ENCODE measurements around the gene CSF2RB. TPM values are rescaled to one million over a fixed set of nuclear protein-coding genes. Genes with fewer than 3 reads are reported as not detected.
A peak's percentile ranks its signal among the peaks of the same experiment; 100 is the strongest.

Gene CSF2RB
- total RNA-seq, 1 donor from 2014 or later = not detected

GRCh38 chr22:36874736-36875135, 38.7 kb upstream of the CSF2RB start:
- H3K27ac ChIP-seq = no peak overlapping the region
- Mint-ChIP-seq H3K9me3 (peaks cover 2% of the 10 kb centered on the region), H3K4me1 (no peaks in the 10 kb centered on the region), H3K4me3 (no peak overlapping the region), H3K36me3 (no peaks in the 10 kb centered on the region), H3K27ac (peak overlapping the region; percentile 3), H3K27me3 (ENCODE audit: insufficient read depth, low read depth) (peaks cover 15% of the 10 kb centered on the region)
- no peak overlapping the region for H3K4me3 ChIP-seq
- H3K4me2 ChIP-seq = no peak overlapping the region
- no peaks in the 10 kb centered on the region for H3K79me2 ChIP-seq (ENCODE audit: low read depth)
- no peaks in the 10 kb centered on the region for H3F3A ChIP-seq (ENCODE audit: low read depth)
- DNase-seq (ENCODE audit: low spot score) = no peak
- no peaks in the 10 kb centered on the region for H4K20me1 ChIP-seq (ENCODE audit: low read depth)
- no peaks in the 10 kb centered on the region for H3K9me3 ChIP-seq (ENCODE audit: low read depth)
- H2AFZ ChIP-seq (replicated peaks) = no peak overlapping the region
- no peaks in the 10 kb centered on the region for H3K4me1 ChIP-seq
- no peak for TF ChIP-seq EZH2phosphoT487 (IDR thresholded peaks at IDR 0.05)
- TF ChIP-seq, protein P1, sequence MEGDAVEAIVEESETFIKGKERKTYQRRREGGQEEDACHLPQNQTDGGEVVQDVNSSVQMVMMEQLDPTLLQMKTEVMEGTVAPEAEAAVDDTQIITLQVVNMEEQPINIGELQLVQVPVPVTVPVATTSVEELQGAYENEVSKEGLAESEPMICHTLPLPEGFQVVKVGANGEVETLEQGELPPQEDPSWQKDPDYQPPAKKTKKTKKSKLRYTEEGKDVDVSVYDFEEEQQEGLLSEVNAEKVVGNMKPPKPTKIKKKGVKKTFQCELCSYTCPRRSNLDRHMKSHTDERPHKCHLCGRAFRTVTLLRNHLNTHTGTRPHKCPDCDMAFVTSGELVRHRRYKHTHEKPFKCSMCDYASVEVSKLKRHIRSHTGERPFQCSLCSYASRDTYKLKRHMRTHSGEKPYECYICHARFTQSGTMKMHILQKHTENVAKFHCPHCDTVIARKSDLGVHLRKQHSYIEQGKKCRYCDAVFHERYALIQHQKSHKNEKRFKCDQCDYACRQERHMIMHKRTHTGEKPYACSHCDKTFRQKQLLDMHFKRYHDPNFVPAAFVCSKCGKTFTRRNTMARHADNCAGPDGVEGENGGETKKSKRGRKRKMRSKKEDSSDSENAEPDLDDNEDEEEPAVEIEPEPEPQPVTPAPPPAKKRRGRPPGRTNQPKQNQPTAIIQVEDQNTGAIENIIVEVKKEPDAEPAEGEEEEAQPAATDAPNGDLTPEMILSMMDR (IDR thresholded peaks at IDR 0.05) = no peak
- TF ChIP-seq EZH2 (IDR thresholded peaks at IDR 0.05) = no peak
- no peak overlapping the region for H3K9ac ChIP-seq
- H3K27me3 ChIP-seq = no peaks in the 10 kb centered on the region
- H3K36me3 ChIP-seq = no peaks in the 10 kb centered on the region

- Histone ChIP-seq H3K79me2 (ENCODE audit: low read depth) (no peaks in the 10 kb centered on the region), H3K9ac (no peak overlapping the region), H3F3A (ENCODE audit: low read depth) (no peaks in the 10 kb centered on the region), H3K4me2 (no peak overlapping the region), H3K36me3 (no peaks in the 10 kb centered on the region), H3K4me3 (no peak overlapping the region), H3K9me3 (ENCODE audit: low read depth) (no peaks in the 10 kb centered on the region), H3K4me1 (no peaks in the 10 kb centered on the region), H4K20me1 (ENCODE audit: low read depth) (no peaks in the 10 kb centered on the region), H3K27me3 (no peaks in the 10 kb centered on the region), H2AFZ (replicated peaks) (no peak overlapping the region), H3K27ac (no peak overlapping the region)
- Mint-ChIP-seq H3K9me3 (peaks cover 4% of the 10 kb centered on the region), H3K27ac (no peak overlapping the region), H3K4me3 (no peak overlapping the region), H3K36me3 (no peaks in the 10 kb centered on the region), H3K27me3 (ENCODE audit: insufficient read depth, low read depth) (peaks cover 15% of the 10 kb centered on the region), H3K4me1 (no peaks in the 10 kb centered on the region)
- TF ChIP-seq, protein P1 (IDR thresholded peaks at IDR 0.05) = no peak
- TF ChIP-seq EZH2 (IDR thresholded peaks at IDR 0.05) (no peak), EZH2phosphoT487 (IDR thresholded peaks at IDR 0.05) (no peak)
- no peak for DNase-seq (ENCODE audit: low spot score)
Measured at GRCh38 chr22:36875741-36876140, 37.7 kb upstream of the CSF2RB start.

DNA sequence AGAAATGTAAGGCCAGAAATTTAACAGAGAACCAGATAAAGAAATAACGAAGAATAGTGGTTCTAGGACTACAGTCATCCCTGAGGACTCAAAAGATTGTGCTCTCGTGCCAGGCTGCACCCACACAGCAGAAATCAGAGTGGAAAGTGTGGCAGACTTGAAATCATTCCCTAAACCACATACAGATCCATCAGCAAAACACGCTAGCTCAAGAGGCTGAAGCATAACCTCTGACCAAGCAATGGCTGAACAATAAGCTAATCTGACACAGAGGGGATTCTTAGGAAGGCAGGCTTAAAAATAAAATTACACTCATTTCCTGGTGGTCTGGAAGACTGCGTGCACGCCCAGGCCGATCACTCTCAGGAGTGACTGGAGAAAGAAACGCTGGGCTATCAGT, 33.7 kb upstream of the CSF2RB start:
- no peak overlapping the region for H3K27ac ChIP-seq
- no peak overlapping the region for H2AFZ ChIP-seq (replicated peaks)
- Mint-ChIP-seq H3K27ac (no peak overlapping the region), H3K4me3 (no peak overlapping the region), H3K27me3 (ENCODE audit: insufficient read depth, low read depth) (peaks cover 3% of the 10 kb centered on the region), H3K4me1 (no peaks in the 10 kb centered on the region), H3K36me3 (no peaks in the 10 kb centered on the region), H3K9me3 (peaks cover 15% of the 10 kb centered on the region)
- H3K27me3 ChIP-seq = no peaks in the 10 kb centered on the region
- no peaks in the 10 kb centered on the region for H3K79me2 ChIP-seq (ENCODE audit: low read depth)
- H3K9me3 ChIP-seq (ENCODE audit: low read depth) = no peaks in the 10 kb centered on the region
- no peak for DNase-seq (ENCODE audit: low spot score)
- no peaks in the 10 kb centered on the region for H4K20me1 ChIP-seq (ENCODE audit: low read depth)
- no peak overlapping the region for H3K4me2 ChIP-seq
- H3K4me1 ChIP-seq = no peaks in the 10 kb centered on the region
- no peaks in the 10 kb centered on the region for H3F3A ChIP-seq (ENCODE audit: low read depth)
- no peak overlapping the region for H3K9ac ChIP-seq
- H3K4me3 ChIP-seq = no peak overlapping the region
- no peaks in the 10 kb centered on the region for H3K36me3 ChIP-seq
- TF ChIP-seq EZH2 (IDR thresholded peaks at IDR 0.05) = no peak
- TF ChIP-seq, protein P1 (IDR thresholded peaks at IDR 0.05) = no peak
- TF ChIP-seq EZH2phosphoT487 (IDR thresholded peaks at IDR 0.05) = no peak
